BJ (cell line): ENCODE measurements around the gene NGF. TPM values are rescaled to one million over a fixed set of nuclear protein-coding genes. Genes with fewer than 3 reads are reported as not detected.
"Not testable (repeated sequence)": the region's sequence is repeated elsewhere in the genome, so short reads cannot be mapped to it uniquely, and the experiment has no call there.

ENCODE experiments used
- CTCF ChIA-PET: fragments of 350-600 bp; formaldehyde crosslinking; extraction: SDS; loops from one replicate; lab custom pipeline; 2021; ENCODE audit warnings: antibody characterized with exemption, inconsistent platforms; lab: Yijun Ruan, JAX
- POLR2A ChIA-PET: fragments of 300-600 bp; sonication (Branson Sonifier 250); formaldehyde crosslinking; extraction: SDS; loops from one replicate; lab custom pipeline; 2021; ENCODE audit warnings: antibody characterized with exemption; lab: Charles Lee
- DNase-seq: peaks from one replicate; pipeline ENCODE4 v3.0.0-alpha.2; 2011; ENCODE audit warnings: low read depth
- H3K27me3 ChIP-seq: 2 replicates; pipeline ENCODE4 v1.6.0; 2011; ENCODE audit warnings: low read length; ENCODE audit not compliant: control insufficient read depth, insufficient read depth
- H3K36me3 ChIP-seq: 2 replicates; pipeline ENCODE4 v1.5.1; 2011; ENCODE audit warnings: low read length; ENCODE audit not compliant: control insufficient read depth, insufficient read depth
- H3K4me3 ChIP-seq: 2 replicates; pipeline ENCODE4 v1.5.1; 2011; ENCODE audit warnings: low read depth, mild to moderate bottlenecking, control low read depth, low read length
- CTCF ChIP-seq: IDR thresholded peaks from 2 replicates; pipeline ENCODE4 v1.5.1; 2011; ENCODE audit warnings: low read depth, mild to moderate bottlenecking, control low read depth, inconsistent platforms, low read length, moderate library complexity; ENCODE audit not compliant: insufficient read depth
- polyA plus RNA-seq: library from polyadenylated mRNA; depleted of rRNA; stranded (reverse); fragments of >200 nt; gene quantifications from 2 replicates; pipeline ENCODE4 v1.2.3, GENCODE V29; 2011

The NGF gene
- polyA plus RNA-seq, 1 experiment: 49.6 TPM

DNA sequence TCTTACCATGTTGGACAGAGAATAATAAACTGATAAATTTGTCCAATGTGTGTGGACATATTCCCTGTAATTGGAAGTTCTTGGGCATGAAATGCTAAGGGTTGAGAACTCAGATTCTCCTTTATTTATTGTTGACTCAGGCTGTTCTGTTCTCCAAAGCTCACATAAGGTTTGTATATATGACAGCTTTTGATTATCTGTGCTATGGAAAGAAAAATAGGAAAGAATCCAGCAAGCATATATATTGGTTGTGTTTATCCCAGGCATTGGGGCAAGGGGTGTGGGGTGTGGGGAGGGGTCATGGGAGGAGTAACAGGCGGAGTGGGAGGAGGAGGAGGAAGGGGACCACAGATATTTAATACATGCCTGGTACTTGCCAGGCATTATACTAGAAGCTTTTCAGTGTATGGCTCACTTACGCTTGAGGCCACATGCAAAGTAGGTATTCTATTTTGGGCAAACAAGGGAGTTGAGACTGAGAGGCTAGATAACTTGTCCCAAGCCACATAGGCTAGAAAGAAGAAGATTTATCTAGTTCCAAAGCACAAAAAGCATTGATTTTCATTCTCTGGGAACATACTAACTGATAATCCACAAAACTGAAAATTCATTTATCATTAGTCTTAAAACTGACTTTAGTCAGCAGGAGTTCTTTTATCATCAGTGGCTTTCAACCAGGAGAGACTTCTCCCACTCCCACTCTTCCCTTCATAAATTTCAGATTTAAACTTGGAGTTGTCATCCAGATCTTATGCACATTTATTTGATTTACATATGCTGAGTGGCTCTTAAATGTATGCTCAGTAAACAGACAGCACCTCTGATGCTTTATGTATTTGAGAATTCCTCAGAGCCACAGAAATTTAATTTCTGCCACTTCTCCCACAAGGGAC lies 27.2 kb downstream of the NGF start:
- Histone ChIP-seq H3K27me3 (no peaks in the 10 kb centered on the region), H3K36me3 (no peaks in the 10 kb centered on the region), H3K4me3 (no peak overlapping the region)
- DNase-seq: no peak
- no peak for TF ChIP-seq CTCF
- POLR2A ChIA-PET: no interaction called here
- CTCF ChIA-PET: no interaction called here

DNA sequence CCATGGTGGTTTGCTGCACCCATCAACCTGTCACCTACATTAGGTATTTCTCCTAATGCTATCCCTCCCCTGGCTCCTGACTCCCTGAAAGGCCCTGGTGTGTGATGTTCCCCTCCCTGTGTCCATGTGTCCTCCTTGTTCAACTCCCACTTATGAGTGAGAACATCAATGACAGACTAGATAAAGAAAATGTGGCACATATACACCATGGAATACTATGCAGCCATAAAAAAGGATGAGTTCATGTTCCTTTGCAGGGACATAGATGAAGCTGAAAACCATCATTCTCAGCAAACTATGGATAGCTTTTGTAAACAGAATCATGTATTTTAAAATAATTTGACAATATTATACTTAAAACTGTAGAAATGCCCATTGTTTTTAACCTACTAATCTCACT lies 28.5 kb downstream of the NGF start:
- CTCF ChIA-PET: interaction anchor here (1.7 kb wide), 1 partner anchor 27 kb away, joined by 3 read pairs; no protein-coding TSS in a partner anchor
- DNase-seq, POLR2A ChIA-PET: not testable (repeated sequence)

GRCh38 chr1:115308969-115309368 lies 29.1 kb downstream of the NGF start:
- no peak for DNase-seq
- no peak for TF ChIP-seq CTCF
- POLR2A ChIA-PET: no interaction called here

More for the DNA sequence above, 28.5 kb downstream of the NGF start:
- H3K36me3 ChIP-seq, H3K27me3 ChIP-seq, H3K4me3 ChIP-seq: not testable (repeated sequence)

GRCh38 chr1:115307661-115308060 lies 30.4 kb downstream of the NGF start:
- no peak for TF ChIP-seq CTCF
- Histone ChIP-seq H3K36me3 (no peaks in the 10 kb centered on the region; the same call in 1 of the 2 replicates), H3K4me3 (no peak overlapping the region), H3K27me3 (no peaks in the 10 kb centered on the region)
- no peak for DNase-seq
- ChIA-PET POLR2A (no interaction called here), CTCF (interaction anchor here (0.9 to 1.7 kb wide), 7 partner anchors 11 to 288 kb away, joined by 3 to 5 read pairs (median 3); no protein-coding TSS in a partner anchor)

More at GRCh38 chr1:115308969-115309368, 29.1 kb downstream of the NGF start:
- Histone ChIP-seq H3K27me3 (no peaks in the 10 kb centered on the region), H3K4me3 (no peak overlapping the region), H3K36me3 (no peaks in the 10 kb centered on the region; the same call in 1 of the 2 replicates)
- CTCF ChIA-PET: interaction anchor here (1.7 kb wide), 1 partner anchor 28 kb away, joined by 3 read pairs; no protein-coding TSS in a partner anchor

- POLR2A ChIA-PET: interaction anchor here (0.6 kb wide), 1 partner anchor 231 kb away, joined by 3 read pairs; no protein-coding TSS in a partner anchor
- no peaks in the 10 kb centered on the region for H3K27me3 ChIP-seq
- TF ChIP-seq CTCF: no peak
- no peaks in the 10 kb centered on the region; the same call in 1 of the 2 replicates for H3K36me3 ChIP-seq
- DNase-seq: no peak
- H3K4me3 ChIP-seq: no peak overlapping the region
- CTCF ChIA-PET: interaction anchor here (0.6 to 1.0 kb wide), 2 partner anchors 17 to 216 kb away, joined by 3 read pairs; no protein-coding TSS in a partner anchor
Observed at GRCh38 chr1:115306146-115306545, 31.9 kb downstream of the NGF start.
